DMS153 (cell line): Measurements from ENCODE around the gene EIF2S1.
A peak's percentile ranks its signal among the peaks of the same experiment; 100 is the strongest.
"Not testable (repeated sequence)": the region's sequence is repeated elsewhere in the genome, so short reads cannot be mapped to it uniquely, and the experiment has no call there.

Experiments used
- DNase-seq: peaks from one replicate; lab custom pipeline; 2025; lab: John Stamatoyannopoulos, UW

Gene EIF2S1

DNA sequence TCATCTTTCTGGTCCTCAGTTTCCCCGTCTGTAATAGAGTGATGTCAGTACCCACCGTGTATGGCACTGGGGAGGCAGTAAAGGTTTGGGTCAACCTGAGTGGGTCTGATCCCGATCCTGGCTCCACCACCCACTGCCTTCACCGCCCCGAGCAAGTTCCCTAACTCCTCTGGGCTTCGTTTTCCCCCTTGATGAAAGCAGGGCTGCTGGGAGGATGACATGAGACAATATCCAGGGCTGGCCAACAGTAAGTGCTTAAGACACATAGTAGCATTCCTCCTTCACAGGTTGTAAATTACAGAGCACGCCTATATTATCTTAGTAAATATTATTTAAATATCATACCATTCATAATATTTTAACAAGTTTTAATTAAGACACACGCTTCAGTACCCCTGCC lies 51.2 kb downstream of the EIF2S1 start:
- no peak for DNase-seq

DNA sequence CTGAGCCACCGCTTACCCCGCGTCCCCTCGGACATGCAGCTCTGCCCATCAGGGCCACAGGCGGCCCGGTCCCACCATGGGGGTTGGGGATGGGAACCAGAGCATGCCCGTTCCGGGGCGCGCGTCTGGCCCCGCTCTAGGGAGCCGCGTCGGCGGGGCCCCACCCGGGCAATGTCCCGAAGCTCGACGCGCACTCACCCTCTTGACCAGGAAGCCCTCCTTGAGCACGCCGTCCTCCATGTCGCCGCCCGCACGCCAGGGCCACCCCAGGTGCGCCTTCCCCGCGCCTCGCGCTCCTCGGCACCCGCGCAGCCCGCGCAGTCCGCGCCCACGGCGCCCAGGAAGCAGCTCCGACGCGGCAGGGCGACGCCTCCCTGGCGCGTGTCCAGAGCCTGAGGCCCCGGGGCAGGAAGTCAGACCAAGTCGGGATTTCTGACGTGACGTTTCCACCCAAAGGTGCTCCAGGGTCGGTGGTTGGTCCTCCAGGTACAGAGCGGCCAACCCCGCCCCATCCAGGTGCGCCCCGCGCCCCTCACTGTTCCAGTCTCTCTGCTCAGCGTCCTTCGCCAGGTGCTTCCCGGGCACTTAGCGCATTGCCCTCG lies 51.8 kb downstream of the EIF2S1 start, which contains the start of gene PLEK2:
TSS of gene PLEK2 (minus strand) at position 346 of the 602 bp plus-strand sequence. CDS start at position 240, 106 bp downstream.
- peak; percentile 72 for DNase-seq

DNA sequence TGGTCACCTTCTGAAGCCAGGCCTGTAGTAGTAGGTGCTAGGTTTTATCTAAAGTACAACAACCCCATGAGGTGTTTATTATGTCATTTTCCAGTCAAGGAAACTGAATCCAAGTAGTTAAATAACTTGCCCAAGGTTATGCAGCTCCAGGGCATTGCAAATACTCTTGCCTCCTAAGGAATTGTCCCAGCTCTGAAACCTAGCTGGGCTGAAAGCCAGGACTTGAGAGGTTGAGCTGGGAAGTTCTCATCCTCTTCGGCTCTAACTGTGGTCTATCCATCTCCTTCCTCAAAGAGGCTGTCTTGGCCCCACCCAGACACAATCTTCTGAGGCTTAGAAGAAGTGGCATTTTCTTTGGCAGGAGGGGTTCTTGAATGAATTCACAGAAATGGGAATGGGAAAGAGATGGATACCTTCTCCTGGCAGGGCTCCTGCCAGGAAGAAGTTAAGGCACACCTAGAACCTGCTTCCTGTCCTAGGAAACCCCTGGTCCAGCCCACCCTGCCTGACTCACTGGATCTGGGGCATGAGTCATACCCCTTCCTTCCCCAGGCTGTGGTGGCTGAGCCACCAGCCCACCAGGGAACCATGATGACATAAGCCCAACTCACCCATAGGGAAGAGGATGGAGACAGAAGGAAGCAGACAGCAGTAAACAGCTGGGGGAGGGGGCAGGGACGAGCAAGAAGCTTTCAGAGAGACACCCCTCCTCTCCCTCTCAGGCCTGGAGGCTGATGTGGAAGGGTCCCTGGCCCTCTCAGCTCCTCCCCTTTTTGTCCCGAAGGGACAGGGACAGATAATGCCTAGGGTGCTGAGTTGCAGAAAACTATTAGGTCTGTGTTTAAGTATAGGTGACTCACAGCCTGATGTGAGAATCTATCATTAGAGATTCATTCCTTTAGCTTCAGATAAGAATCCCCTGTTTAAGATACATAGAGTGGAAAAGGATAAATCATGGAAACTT lies 54.0 kb downstream of the EIF2S1 start:
- DNase-seq = no peak

DNA sequence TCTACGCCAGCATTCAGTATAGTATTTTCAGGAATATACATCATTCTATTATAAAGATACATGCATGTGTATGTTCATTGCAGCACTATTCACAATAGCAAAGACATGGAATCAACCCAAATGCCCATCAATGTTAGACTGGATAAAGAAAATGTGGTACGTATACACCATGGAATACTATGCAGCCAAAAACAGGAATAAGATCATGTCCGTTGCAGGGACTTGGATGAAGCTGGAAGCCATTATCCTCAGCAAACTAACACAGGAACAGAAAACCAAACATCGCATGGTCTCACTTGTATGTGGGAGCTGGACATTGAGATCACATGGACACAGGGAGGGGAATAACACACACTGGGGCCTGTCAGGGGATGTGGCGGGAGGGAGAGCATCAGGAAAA lies 55.5 kb downstream of the EIF2S1 start:
- DNase-seq = not testable (repeated sequence)

DNA sequence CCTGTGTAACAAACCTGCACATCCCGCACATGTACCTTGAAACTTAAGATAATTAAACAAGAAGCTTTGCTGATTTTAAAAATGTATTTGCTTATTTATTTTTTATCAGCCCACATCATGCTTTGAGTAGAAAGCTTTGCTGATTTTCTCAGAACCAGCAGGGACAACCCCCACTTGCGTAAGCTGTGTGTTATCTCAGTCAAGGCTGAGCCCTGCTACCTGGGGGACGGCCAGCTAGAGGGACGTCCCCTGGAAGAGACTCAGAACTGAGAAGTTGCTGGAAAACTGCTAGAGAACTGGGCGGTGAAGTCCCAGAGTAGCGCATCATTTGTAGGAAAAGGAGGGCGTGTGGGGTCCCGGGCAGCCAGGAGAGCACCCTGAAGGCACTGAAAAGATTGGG lies 56.0 kb downstream of the EIF2S1 start:
- no peak for DNase-seq

DNA sequence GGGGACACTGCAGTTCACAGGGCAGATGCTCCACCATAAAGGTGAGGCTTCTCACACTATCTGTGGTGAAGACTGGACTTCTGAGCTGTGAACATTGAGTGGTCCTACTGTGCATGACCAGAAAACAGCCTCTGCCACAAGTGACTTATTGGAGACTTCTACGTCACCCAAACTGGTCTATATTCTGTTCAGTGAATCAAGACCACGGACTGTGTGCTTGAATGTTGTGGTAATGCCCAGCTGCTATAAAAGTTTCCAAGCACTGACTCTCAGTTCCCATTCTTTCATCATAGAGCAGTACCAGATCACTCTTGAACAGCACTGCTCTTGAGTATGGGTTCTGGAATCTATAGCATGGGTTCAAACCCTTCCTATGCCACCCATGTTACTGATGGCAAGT lies 56.7 kb downstream of the EIF2S1 start:
- DNase-seq = no peak

DNA sequence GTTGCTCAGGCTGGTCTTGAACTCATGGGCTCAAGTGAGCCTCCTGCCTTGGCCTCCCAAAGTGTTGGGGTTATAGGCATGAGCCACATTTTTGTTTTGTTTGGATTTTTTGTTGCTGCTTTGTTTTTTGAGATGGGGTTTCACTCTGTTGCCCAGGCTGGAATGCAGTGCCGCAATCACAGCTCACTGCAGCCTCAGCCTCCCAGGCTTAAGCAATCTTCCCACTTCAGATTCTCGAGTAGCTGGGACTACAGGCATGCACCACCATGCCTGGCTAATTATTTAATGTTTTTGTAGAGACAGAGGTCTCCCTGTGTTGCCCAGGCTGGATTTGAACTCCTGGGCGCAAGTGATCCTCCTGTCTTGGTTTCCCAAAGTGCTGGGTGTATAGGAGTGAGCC lies 57.5 kb downstream of the EIF2S1 start:
- no peak for DNase-seq

DNA sequence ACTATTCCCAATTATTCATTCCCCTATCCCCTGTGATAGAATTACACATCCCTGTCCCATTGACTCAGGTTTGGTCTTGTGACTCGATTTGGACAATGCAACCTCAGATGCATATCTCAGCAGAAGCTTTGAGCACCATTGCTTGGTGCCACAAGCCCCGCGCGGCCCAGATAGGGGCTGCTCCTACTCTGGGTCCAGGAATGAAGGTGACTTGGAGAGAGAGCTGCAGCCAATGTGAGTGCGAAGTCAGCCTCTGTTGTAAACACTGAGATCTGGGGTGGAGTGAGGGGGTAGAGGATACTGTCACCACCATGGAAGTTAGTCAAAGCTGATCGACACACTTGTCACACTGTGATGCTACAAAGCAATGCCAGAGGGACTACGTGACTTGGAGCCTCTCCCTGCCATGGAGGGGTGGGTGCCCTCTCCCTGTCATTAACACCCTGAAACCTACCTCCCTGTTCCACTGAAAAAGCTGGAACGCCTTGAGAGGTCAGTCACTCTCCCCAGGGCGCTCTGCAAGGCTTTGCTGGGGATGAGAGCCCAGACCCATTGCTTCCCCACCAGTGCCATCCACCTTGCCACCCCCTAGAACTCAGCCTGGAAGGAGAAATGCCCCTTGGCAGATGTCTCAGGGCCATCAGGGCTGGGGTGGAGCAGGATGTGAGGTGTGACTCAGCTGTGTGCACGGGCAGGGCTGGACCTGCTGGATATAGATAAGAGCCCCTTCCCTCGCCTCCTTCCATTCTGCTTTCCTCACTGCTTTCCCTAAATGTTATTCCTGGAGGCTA lies 58.5 kb downstream of the EIF2S1 start:
- DNase-seq = no peak

DNA sequence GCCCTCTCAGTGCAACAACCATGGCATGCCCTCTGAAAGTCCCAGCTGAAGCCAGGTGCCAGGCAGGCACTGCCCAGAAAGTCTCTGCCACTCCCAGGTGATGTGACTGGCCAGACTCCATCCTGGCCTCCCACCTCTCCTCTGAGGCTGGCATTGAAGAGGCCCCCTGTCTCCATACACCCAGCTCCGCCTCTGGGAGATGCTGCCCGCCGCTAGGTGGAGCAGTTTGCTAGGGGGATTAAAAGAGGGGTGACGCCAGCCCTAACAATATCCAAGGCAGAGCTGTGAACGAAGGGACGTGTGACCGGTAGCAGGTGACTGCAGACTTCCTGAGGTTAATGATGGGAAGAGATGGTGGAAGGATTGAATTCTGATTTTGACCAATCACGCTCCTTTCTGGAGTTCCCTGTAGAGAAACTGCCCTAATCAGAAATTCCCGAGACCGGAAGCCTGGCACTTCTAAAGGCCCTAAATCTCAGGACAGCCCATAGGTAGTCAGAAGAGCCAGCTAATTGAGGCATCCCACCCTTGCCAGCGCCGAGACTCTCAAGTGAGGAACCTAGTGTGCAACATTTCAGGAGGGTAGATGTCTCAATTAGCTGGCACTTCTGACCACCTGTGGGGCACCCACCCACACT lies 60.1 kb downstream of the EIF2S1 start:
- no peak for DNase-seq

DNA sequence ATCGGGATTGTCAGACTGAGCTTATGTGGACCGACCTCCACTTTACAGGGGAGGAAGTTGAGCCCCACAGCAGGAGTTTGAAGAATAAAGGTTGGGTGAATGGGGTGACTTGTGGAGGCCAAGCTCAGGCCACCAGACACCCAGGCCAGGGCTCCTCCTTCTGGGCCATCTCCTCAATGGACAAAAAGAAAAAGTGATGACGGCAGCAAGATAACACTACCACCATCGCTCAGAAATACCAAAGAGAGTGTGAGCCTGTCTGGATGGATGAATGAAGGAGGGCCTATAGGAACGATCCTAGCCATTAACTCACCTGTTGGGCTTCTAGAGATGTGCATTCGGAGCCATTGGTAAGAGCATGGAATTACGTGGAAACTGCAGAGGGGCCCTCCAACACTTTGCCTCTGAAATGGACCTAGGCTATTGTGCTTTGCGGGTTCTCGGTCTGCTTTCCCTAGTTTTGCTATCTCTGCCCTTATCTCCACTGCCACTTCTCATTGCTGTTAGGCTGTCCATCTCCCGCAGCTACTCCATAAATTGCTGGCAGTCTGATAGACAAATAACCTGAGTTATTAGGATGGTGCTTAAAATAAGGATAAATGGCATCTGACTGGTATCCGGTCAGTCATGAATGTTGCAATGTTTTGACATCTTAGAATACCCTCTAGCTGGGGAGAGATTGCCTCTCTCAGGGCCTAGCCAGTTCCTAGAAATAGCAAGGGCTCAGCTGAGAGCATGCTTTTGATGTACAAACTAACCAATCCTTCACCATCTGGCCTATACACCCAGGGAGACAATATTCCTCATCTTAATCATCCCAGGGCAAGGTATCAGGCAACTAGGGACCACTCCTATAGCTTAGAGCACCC lies 61.5 kb downstream of the EIF2S1 start:
- no peak for DNase-seq

DNA sequence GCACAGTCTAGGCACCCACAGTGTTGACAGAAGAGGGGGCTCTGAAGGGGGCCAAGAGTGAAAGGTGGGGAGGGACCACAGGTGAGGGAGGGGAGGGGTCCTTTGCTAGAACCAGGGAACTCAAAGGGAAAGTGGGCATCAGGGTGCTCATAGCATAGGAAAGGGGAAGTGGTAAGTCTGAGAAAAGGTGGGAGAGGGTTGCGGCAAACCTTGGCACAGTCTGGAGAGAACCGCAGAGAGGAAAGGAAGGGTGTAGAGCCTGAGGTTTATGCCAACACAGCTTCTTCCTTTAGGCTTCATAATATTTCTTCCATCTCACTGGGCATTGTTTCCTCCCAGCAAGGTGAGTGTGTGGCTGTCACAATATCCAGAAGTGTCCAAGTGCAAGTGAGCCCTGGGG lies 63.3 kb downstream of the EIF2S1 start:
- DNase-seq = no peak

DNA sequence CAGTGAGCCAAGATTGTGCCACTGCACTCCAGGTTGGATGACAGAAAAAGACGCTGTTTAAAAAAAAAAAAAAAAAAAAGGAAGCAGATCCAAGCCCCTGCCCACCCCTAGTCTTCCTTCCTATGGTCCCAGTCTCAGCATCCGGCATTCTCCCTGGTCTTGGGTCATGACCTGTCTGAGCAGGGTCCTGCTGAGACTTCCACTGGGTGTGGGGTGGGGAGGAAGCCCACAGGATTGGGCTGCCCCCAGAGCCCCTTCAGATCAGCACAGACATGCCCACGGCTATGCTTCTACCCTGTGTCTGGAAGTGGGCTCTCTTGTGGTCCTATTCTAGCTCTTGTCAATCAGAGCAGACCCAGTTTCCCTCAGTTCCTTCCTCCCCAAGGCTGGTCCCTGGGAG lies 64.4 kb downstream of the EIF2S1 start:
- DNase-seq = no peak

DNA sequence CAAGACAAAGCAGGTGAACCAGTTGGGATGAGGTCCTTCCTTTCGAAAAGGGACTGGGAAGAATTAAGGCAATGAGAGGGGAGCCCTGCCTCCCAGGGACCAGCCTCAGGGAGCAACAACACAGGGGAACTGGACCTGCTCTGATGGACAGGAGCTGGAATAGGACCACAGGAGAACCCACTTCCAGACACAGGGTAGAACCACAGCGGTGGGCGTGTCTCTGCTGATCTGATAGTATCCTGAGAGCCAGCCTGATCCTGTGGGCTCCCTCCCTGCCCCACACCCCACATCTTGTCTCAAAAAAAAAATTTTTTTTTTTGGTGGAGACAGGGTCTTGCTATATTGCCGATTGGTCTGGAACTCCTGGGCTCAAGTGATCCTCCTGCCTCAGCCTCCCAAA lies 65.5 kb downstream of the EIF2S1 start:
- no peak for DNase-seq

DNA sequence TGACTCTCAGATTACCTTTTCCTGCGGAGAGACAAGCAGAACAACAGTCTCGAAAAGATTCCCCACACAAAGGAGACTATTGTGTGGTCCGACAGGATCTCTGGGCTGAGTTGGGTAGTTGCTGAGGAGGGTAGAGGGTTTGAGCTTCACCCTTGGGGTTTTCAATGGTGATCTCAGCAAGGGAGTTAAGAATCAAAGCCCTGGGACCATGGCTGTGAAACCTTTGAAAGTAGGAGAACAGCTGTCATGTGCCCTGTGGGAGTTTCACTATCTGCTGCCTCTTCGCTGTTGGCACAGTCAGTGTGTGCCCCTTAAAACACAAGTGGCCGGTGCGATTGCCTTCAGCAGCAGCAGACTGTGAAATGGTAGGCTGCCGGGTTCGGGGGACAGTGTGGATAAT lies 66.0 kb downstream of the EIF2S1 start:
- DNase-seq = no peak

DNA sequence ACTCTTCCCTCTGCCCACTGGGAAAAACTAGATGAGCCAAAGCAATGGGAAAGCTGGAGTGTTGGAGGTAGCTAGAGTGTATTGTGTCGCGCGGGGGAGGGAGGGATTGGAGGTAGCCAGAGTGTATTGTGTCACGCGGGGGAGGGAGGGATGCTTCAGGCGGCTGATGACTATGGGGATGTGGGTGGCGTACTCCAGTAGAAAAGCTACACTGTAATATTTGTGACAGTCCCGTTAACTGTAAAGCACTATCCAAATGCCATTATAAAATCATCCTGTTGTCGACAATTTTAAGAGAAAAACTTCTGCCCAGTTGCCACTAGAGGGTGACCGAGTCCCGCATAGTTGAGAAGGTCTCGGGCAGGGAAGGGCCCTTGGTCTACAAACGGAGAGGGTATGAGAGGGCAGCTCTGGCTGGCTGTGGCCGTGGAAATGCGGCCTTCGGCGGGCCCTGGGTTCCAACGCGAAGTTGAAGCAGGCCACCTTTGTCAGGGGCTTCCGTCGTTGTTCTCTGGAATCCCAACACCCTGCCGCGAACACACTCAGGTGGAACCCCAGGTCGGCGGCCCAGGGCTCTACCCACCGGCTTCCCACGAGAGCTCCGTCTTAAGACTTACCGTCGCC lies 67.0 kb downstream of the EIF2S1 start:
- peak; percentile 52 for DNase-seq

DNA sequence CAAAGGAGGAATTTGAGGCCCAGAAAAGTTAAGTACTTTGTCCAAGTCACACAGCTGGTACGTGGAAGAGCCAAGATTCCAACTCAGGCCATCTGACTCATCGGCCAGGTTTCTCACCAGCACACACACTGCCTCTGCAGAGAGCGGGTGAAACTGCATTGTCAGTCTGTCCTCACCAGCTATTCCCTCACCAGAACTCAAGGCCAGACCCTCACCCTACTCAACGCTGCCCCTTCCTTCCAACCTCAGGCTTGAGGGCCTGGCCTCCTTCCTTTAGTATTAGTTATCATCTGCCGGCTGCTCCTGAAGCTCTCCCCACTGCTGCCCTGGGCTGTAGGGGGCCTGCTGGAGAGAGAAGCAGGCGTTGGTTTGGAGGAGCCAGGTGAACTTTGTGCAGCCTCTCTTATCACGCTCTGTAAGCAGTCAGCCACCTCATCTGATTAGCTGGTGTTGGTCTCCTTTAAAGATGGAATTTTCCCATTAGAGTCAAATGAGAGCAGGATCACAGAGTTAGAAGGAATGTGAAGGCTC lies 68.4 kb downstream of the EIF2S1 start:
- no peak for DNase-seq

DNA sequence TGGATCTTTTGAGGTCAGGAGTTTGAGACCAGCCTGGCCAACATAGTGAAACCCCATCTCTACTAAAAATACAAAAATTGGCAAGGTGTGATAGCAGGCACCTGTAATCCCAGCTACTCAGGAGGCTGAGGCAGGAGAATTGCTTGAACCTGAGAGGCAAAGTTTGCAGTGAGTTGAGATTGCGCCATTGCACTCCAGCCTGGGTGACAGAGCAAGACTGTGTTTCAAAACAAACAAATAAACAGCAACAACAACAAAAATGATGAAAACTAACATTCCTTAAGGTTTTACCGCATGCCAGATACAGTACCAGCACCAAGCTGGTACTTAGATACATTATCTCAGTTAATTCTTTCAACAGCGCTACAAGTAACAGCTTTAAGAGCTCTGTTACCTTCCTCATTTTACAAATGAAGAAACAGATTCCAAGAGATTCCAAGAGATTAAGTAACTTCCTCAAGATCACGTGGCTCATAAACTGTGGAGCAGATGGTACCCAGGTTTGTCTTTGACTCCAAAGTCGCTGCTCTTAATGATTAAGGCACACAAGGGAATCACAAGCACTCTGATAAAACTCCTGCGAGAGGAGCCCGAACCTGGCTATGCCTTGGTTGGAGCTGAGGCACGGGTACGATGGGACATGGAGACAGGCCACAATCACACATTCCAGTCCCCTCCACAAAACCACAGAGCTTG lies 69.5 kb downstream of the EIF2S1 start:
- no peak for DNase-seq

DNA sequence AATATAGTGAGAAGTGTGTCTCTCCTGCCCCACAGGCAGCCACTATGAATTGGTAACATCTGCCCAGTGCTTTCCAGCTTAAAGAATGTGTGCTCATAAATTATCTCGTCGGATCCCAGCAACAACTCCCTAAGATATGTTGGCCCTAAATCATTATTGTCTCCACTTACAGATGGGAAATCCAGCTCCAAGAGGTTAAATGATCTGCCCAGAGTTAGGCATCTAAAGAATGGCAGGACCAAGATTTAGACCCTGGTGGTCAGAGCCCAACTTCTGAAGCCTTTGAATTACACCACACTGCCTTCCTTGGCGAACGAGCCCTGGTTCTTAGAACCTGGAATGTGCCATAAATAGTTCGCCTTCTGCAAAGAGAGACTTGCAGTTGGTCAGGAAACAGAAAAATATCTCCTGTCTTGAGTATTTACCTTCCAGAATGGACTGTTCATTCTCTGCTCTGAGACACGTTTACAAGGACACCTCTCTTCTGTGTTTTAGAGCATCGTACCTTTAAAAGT lies 72.0 kb downstream of the EIF2S1 start:
- no peak for DNase-seq

DNA sequence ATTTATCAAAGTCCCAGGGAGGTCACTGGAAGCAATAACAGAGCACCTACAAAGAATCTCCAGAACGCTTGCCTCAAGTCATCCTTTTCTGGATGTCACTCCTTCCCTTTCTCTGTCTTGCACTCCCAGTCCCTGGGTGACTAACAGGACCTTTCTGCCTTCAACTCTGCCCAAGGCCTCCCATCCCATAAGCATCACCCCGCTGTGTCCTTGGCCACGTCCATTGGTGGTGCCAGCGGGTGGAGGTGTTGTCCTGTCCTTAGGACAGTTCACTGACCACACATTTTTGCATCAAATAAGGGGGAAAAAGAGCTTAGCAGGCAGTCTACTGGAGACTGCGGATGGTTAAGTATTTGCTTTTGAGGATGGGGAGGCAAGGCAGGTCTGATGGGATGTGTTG lies 75.5 kb downstream of the EIF2S1 start:
- no peak for DNase-seq
